ENCODE measurements around the gene MPL.

MPL gene

GRCh38 chr1:43292679-43293078, 44.9 kb upstream of the MPL start:
- TF ChIP-seq SPI1 (IDR thresholded peaks at IDR 0.05; ENCODE audit: borderline replicate concordance, low read depth) (peak; percentile 21; the same call in 1 of the 2 replicates), REST (IDR thresholded peaks at IDR 0.05; ENCODE audit: insufficient replicate concordance, low read depth) (no peak)
- Histone ChIP-seq H3K27me3 (ENCODE audit: insufficient read depth, poor library complexity, severe bottlenecking) (no peaks in the 10 kb centered on the region), H3K4me3 (replicated peaks; ENCODE audit: insufficient read depth, low read length) (no peak overlapping the region), H3K27ac (replicated peaks) (no peak overlapping the region)
- no peak for DNase-seq (ENCODE audit: low read depth in 1 of 2, low spot score in 1 of 2)

DNA sequence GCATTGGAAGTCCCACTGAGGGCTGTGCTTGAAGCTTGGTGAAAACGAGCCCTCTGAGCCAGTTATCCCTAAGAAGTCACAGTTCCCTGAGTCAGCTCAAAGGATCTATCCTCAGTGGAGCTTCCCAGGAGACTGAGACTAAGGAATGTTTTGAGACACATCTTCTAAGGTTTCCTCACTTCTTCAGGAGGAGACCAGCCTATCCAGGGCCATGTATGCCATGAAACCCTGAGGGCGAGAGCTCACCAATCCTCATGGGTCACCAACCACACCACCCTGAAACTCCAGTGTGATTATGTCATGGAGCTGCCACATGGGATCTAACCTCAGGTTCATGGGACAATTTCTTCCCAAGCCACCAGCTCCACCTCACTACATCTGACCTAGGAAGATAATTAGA, 44.4 kb upstream of the MPL start:
- H3K27me3 ChIP-seq (ENCODE audit: insufficient read depth, poor library complexity, severe bottlenecking) = no peaks in the 10 kb centered on the region
- no peak overlapping the region for H3K4me3 ChIP-seq (replicated peaks; ENCODE audit: insufficient read depth, low read length)
- DNase-seq (ENCODE audit: low read depth in 1 of 2, low spot score in 1 of 2) = no peak
- no peak for TF ChIP-seq POLR2AphosphoS5 (IDR thresholded peaks at IDR 0.05; ENCODE audit: low read depth)
- TF ChIP-seq REST (IDR thresholded peaks at IDR 0.05; ENCODE audit: insufficient replicate concordance, low read depth) = no peak
- TF ChIP-seq SPI1 (IDR thresholded peaks at IDR 0.05; ENCODE audit: borderline replicate concordance, low read depth) = no peak
- TF ChIP-seq GABPA (IDR thresholded peaks at IDR 0.05; ENCODE audit: low read depth) = no peak
- TF ChIP-seq CTCF (IDR thresholded peaks at IDR 0.05; ENCODE audit: insufficient read depth, low read length) = no peak
- H3K27ac ChIP-seq (replicated peaks) = no peak overlapping the region

DNA sequence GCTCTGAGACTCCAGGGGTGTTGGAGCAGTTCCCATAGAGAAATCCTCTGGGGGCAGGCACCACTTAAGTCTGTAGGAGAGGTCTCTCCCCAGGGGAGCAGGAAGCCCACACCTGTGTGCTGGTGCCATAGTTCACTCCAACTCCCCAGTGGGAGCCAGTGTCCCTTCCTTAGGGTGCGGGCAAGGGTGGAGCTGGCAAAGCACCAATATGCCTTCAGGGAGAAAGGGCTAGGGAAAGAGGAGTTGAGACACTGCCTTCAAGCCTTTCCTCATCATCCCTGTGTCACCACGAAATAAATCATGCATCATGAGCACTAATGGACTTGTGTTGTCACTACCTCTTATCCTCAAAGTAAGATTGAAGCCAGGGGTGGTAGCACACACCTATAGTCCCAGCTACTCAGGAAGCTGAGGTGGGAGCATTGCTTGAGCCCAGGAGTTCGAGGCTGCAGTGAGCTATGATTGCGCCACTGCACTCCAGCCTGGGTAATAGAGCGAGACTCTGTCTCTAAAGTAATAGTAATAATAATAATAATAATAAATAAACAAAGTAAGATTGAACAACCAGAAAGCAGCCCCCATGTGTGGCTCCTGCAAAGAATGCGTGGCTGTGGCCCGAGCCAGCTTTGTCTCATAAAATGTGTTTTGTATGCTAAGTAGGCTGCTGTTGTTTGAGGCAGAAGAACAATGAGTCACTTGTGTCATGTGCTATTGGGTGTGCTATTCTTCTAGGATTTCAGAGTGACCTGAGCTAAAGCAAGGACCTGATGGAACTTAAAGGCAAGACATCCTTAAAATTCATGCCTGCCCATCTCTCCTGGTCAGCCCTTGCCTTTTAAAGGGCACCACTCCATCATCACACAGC, 43.5 kb upstream of the MPL start:
- Histone ChIP-seq H3K27me3 (ENCODE audit: insufficient read depth, poor library complexity, severe bottlenecking) (no peaks in the 10 kb centered on the region), H3K27ac (replicated peaks) (no peak overlapping the region), H3K4me3 (replicated peaks; ENCODE audit: insufficient read depth, low read length) (no peak overlapping the region)
- no peak for DNase-seq (ENCODE audit: low read depth in 1 of 2, low spot score in 1 of 2)
- no peak for TF ChIP-seq SPI1 (IDR thresholded peaks at IDR 0.05; ENCODE audit: borderline replicate concordance, low read depth)
- TF ChIP-seq POLR2AphosphoS5 (IDR thresholded peaks at IDR 0.05; ENCODE audit: low read depth) = no peak
- TF ChIP-seq GABPA (IDR thresholded peaks at IDR 0.05; ENCODE audit: low read depth) = no peak
- TF ChIP-seq CTCF (IDR thresholded peaks at IDR 0.05; ENCODE audit: insufficient read depth, low read length) = no peak
- no peak for TF ChIP-seq REST (IDR thresholded peaks at IDR 0.05; ENCODE audit: insufficient replicate concordance, low read depth)

All from HL-60 (cell line).